GM19455 (cell line): ENCODE measurements around the gene ERN2.
"Not testable (repeated sequence)": the region's sequence is repeated elsewhere in the genome, so short reads cannot be mapped to it uniquely, and the experiment has no call there.

ENCODE experiments used
- ATAC-seq: cut with Tn5 transposase; IDR thresholded peaks from one replicate; pipeline ENCODE4 v1.9.1; 2021; ENCODE audit not compliant: unreplicated experiment

Gene ERN2

GRCh38 chr16:23722613-23723240, 9.7 kb upstream of the ERN2 start:
- not testable (repeated sequence) for ATAC-seq

GRCh38 chr16:23716484-23716883, 3.5 kb upstream of the ERN2 start:
- ATAC-seq: no peak

GRCh38 chr16:23711785-23712184, 1.2 kb downstream of the ERN2 start:
- ATAC-seq: no peak

- ATAC-seq: no peak
These were observed 2.5 kb downstream of the ERN2 start for GRCh38 chr16:23710504-23710903.

- no peak for ATAC-seq
These were observed 3.0 kb downstream of the ERN2 start for GRCh38 chr16:23710008-23710407.

- no peak for ATAC-seq
These were observed 3.5 kb downstream of the ERN2 start for GRCh38 chr16:23709536-23709935.

GRCh38 chr16:23706439-23706838, 6.6 kb downstream of the ERN2 start:
- no peak for ATAC-seq

GRCh38 chr16:23705517-23705902, 7.5 kb downstream of the ERN2 start:
- no peak for ATAC-seq

GRCh38 chr16:23704772-23705516, 8.1 kb downstream of the ERN2 start:
- ATAC-seq: no peak

GRCh38 chr16:23702951-23703350, 10.1 kb downstream of the ERN2 start:
- no peak for ATAC-seq

GRCh38 chr16:23701045-23701444, 12.0 kb downstream of the ERN2 start:
- ATAC-seq: no peak

- no peak for ATAC-seq
These were observed 12.5 kb downstream of the ERN2 start for GRCh38 chr16:23700509-23700908.

GRCh38 chr16:23700093-23700492, 12.9 kb downstream of the ERN2 start:
- no peak for ATAC-seq

GRCh38 chr16:23699100-23699499, 13.9 kb downstream of the ERN2 start:
- no peak for ATAC-seq

- ATAC-seq: no peak
These were observed 17.3 kb downstream of the ERN2 start for GRCh38 chr16:23695756-23696155.

- ATAC-seq: no peak
These were observed 18.2 kb downstream of the ERN2 start for GRCh38 chr16:23694644-23695373.

GRCh38 chr16:23694265-23694643, 18.8 kb downstream of the ERN2 start:
- no peak for ATAC-seq

- no peak for ATAC-seq
These were observed 20.7 kb downstream of the ERN2 start for GRCh38 chr16:23692190-23692837.

- ATAC-seq: no peak
These were observed 21.4 kb downstream of the ERN2 start for GRCh38 chr16:23691483-23692189.

- no peak for ATAC-seq
These were observed 22.1 kb downstream of the ERN2 start for GRCh38 chr16:23690771-23691482.
